GM23248 (cell line): ENCODE results near the gene AUP1. TPM values are rescaled to one million over a fixed set of nuclear protein-coding genes. Genes with fewer than 3 reads are reported as not detected.
A peak's percentile ranks its signal among the peaks of the same experiment; 100 is the strongest.

Experiments
- DNase-seq: peaks from one replicate; pipeline ENCODE4 v3.0.0-alpha.2; 2015
- H2AFZ ChIP-seq: fragments of 200-600 bp; sonication (generic); 2 replicates; pipeline ENCODE4 v1.6.1; 2016; ENCODE audit warnings: antibody characterized with exemption
- H3F3A ChIP-seq: fragments of 200-600 bp; sonication (generic); 2 replicates; pipeline ENCODE4 v1.6.1; 2016; ENCODE audit warnings: mild to moderate bottlenecking, antibody characterized with exemption, mixed run types; ENCODE audit not compliant: insufficient read depth
- H3K27ac ChIP-seq: fragments of 200-600 bp; sonication (generic); 2 replicates; pipeline ENCODE4 v1.5.1; 2016; ENCODE audit warnings: mild to moderate bottlenecking
- H3K27me3 ChIP-seq: fragments of 200-600 bp; sonication (generic); replicated peaks from 2 replicates; pipeline ENCODE4 v1.6.1; 2016; ENCODE audit warnings: mild to moderate bottlenecking; ENCODE audit not compliant: insufficient read depth
- H3K36me3 ChIP-seq: fragments of 200-600 bp; sonication (generic); 2 replicates; pipeline ENCODE4 v1.6.1; 2016; ENCODE audit warnings: low read depth, mild to moderate bottlenecking
- H3K4me1 ChIP-seq: fragments of 200-600 bp; sonication (generic); 2 replicates; pipeline ENCODE4 v1.6.1; 2016; ENCODE audit warnings: mild to moderate bottlenecking; ENCODE audit not compliant: insufficient read depth
- H3K4me2 ChIP-seq: fragments of 200-600 bp; sonication (generic); one replicate; pipeline ENCODE4 v1.6.1; 2016; ENCODE audit warnings: mild to moderate bottlenecking; ENCODE audit not compliant: unreplicated experiment
- H3K4me3 ChIP-seq: fragments of 200-600 bp; sonication (generic); 2 replicates; pipeline ENCODE4 v1.5.1; 2016; ENCODE audit warnings: mild to moderate bottlenecking
- H3K79me2 ChIP-seq: fragments of 200-600 bp; sonication (generic); 2 replicates; pipeline ENCODE4 v1.6.1; 2016; ENCODE audit warnings: mild to moderate bottlenecking; ENCODE audit not compliant: insufficient read depth
- H3K9ac ChIP-seq: fragments of 200-600 bp; sonication (generic); 2 replicates; pipeline ENCODE4 v1.6.1; 2016; ENCODE audit warnings: mild to moderate bottlenecking
- H3K9me2 ChIP-seq: fragments of 200-600 bp; sonication (generic); 2 replicates; pipeline ENCODE4 v1.6.1; 2016; ENCODE audit warnings: mixed run types, mild to moderate bottlenecking, moderate library complexity; ENCODE audit not compliant: insufficient read depth
- H3K9me3 ChIP-seq: fragments of 200-600 bp; sonication (generic); one replicate; pipeline ENCODE4 v1.6.1; 2017; ENCODE audit warnings: low read depth
- H4K20me1 ChIP-seq: fragments of 200-600 bp; sonication (generic); 2 replicates; pipeline ENCODE4 v1.6.0; 2016; ENCODE audit not compliant: insufficient read depth
- EZH2 ChIP-seq: fragments of 200-600 bp; sonication (generic); IDR thresholded peaks from 2 replicates; pipeline ENCODE4 v1.6.1; 2018; ENCODE audit warnings: antibody characterized with exemption, mild to moderate bottlenecking; ENCODE audit not compliant: insufficient read depth, poor library complexity, severe bottlenecking
- EZH2phosphoT487 ChIP-seq: fragments of 200-600 bp; sonication (generic); IDR thresholded peaks from 2 replicates; pipeline ENCODE4 v1.6.1; 2018; ENCODE audit warnings: antibody characterized with exemption, moderate library complexity, mild to moderate bottlenecking, low read depth; ENCODE audit not compliant: insufficient read depth
- WGBS, 2 experiments: methylation state at CpG; one replicate each; pipeline ENCODE4 v1.1.6; 2015 to 2017; ENCODE audit warnings: low lambda C conversion rate in 2 of 2, low coverage in 1 of 2; ENCODE audit errors: missing lambda C conversion rate in 2 of 2; 5-methylcytosine and 5-hydroxymethylcytosine counted together
- in situ Hi-C: fragments of 300-500 bp; cut with MboI; formaldehyde crosslinking; loops from 2 replicates; pipeline ENCODE4 v1.15.0; 2020
- polyA plus RNA-seq: library from polyadenylated mRNA; unstranded; fragments of >200 nt; fragmentation: Nextera tagmentation; extraction: Ambion mirVana; gene quantifications from 2 replicates; pipeline ENCODE4 v1.2.1, GENCODE V29; 2016
- total RNA-seq: library from RNA; depleted of rRNA; stranded (reverse); fragments of >200 nt; shearing (Covaris generic); gene quantifications from 2 replicates; pipeline ENCODE4 v1.2.3, GENCODE V29; 2014

Gene AUP1
- total and polyA plus RNA-seq, 2 experiments from 2014 or later: 119 to 122 TPM

DNA sequence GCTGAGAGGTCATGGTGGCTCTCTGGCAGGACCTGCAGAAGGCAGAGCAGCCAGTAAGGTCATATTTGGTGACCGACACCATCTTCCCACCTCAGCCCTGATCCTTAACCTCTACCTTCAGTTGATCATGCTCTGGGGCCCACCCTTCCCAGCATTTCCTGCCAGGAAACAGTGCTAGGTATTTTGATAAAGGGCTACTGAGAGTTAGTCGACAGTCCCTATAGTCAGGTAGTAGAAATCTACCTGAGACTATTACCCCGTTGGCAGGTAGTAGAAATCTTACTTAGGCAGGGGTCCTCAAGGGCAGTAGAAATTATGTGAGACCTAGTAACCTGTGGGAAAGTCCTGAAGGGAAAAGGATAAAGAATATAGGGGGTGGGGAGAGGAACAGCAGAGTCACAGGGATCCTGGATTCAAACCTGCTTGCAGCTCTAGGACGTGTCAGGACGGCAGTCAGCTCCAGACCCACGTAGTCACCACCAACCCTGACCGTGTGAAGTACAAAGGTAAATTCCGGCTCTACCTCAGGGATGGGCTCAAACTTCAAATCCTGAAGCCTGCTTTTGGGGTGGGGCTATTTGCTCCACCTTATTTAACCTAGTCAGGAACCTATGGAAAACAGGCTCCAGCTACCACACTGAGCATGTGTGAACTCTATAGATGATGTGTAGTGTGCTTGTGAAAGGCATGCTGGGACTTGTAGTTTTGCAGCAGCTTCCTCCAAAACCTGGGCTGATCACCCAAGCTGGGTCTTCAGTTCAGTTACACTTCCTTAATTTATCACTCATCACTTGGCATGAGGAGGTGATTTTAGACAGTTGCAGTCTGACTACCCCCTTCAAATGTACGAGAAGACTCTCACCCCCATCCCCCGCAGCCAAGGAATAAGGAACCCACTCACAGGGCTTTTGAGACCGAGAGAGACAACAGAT is 3.5 kb downstream of the AUP1 start, which contains the start of gene DQX1:
DQX1 (minus strand) TSS at position 515 of the 932 bp plus-strand sequence; CDS start at position 13, 502 bp downstream.
- in situ Hi-C loops: no loop called here
- H3K27ac ChIP-seq: no peak within 1 kb of the TSS
- 87 to 89% methylated on average over 11 of the region's 11 CpGs for WGBS, 2 experiments
- H3K27me3 ChIP-seq: no peaks in the 10 kb centered on the region
- H3K9ac ChIP-seq: no peak within 1 kb of the TSS
- H2AFZ ChIP-seq: no peak within 1 kb of the TSS
- H3F3A ChIP-seq: no peaks in the 10 kb centered on the region
- no peaks in the 10 kb centered on the region for H3K9me3 ChIP-seq
- H3K4me3 ChIP-seq: no peak within 1 kb of the TSS
- no peaks in the 10 kb centered on the region for H3K9me2 ChIP-seq
- no peak within 1 kb of the TSS for H3K4me2 ChIP-seq
- peaks cover 39% of the 10 kb centered on the region for H3K79me2 ChIP-seq
- peaks cover 10% of the 10 kb centered on the region for H3K4me1 ChIP-seq
- peak; percentile 57 for DNase-seq
- 0 out of 2 replicates have a peak, but pooled peaks cover 11% of the 10 kb centered on the region for H3K36me3 ChIP-seq
- no peaks in the 10 kb centered on the region for H4K20me1 ChIP-seq
- TF ChIP-seq EZH2phosphoT487: no peak
- no peak for TF ChIP-seq EZH2

DNA sequence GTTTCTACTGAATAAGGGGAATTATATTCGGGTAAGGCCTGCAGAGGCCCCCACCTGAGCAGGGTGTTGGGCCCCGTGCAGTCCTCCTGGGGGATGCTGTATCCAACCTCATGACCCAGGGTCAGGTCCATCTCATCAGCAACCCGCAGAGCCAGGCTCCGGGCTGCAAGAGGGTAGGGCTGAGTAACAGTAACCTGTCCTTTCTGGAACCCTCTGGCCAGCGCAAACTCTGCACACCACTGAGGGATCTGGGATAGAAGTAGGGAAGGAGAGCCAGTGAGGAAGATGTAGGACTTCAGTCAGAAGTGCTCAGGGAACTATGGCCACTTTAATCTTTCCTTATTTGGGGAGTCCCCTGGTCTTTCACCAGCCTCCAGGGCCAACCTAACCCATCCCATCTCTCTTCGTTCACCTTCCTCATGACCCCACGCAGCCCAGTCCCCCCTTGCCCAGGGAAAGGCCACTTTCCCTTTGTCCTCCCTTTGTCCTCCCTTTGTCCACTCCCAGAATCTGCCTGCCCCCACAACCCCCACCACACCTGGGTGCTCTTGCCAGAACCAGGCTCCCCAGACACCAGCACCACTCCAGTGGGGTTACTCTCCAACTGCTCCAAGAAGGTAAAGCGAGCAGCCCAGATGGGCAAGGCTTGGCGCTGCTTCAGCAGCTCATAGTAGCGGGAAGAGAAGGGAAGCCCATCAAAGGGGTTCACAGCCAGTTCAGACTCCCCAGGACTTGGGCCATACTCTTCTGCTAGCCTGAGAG is 4.4 kb downstream of the AUP1 start:
- TF ChIP-seq EZH2 (no peak), EZH2phosphoT487 (no peak)
- DNase-seq: no peak

DNA sequence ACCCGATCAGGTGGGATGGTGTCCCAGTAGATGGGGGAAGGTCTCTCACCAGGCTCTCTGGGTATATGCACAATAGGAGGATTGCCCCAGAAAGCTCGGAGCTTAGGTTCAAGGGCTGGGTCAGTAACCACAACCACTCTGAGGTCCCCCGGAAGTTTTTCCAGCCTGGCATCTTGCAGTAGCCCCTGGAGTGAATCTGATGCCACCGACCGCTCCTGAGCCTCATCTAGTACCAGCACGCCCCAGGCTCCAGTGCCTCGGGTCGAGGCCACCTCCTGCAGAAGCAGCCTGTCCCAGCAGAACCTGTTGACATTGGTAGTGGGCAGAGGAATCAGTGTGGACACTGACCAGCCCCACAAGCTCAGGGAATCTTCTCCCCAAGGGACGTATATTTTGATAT is 5.5 kb downstream of the AUP1 start:
- Histone ChIP-seq H3K36me3 (0 out of 2 replicates have a peak, but pooled peaks cover 11% of the 10 kb centered on the region), H3K4me1 (peaks cover 7% of the 10 kb centered on the region), H3F3A (no peaks in the 10 kb centered on the region), H3K27me3 (peaks cover 11% of the 10 kb centered on the region), H3K9me3 (no peaks in the 10 kb centered on the region), H2AFZ (no peak overlapping the region), H3K4me3 (no peak overlapping the region), H4K20me1 (no peaks in the 10 kb centered on the region), H3K9ac (no peak overlapping the region), H3K79me2 (peaks cover 23% of the 10 kb centered on the region), H3K9me2 (no peaks in the 10 kb centered on the region), H3K27ac (no peak overlapping the region), H3K4me2 (no peak overlapping the region)
- in situ Hi-C loops: no loop called here
- WGBS, 2 experiments: 60 to 63% methylated on average over 9 of the region's 9 CpGs
- no peak for DNase-seq
- TF ChIP-seq EZH2phosphoT487 (no peak), EZH2 (no peak)

More for the DNA sequence above, 4.4 kb downstream of the AUP1 start:
- Histone ChIP-seq H2AFZ (no peak overlapping the region), H3K9me2 (no peaks in the 10 kb centered on the region), H3K27me3 (no peaks in the 10 kb centered on the region), H3F3A (no peaks in the 10 kb centered on the region), H3K36me3 (0 out of 2 replicates have a peak, but pooled peaks cover 11% of the 10 kb centered on the region), H4K20me1 (no peaks in the 10 kb centered on the region), H3K9me3 (no peaks in the 10 kb centered on the region), H3K4me1 (peaks cover 7% of the 10 kb centered on the region), H3K9ac (no peak overlapping the region), H3K4me3 (no peak overlapping the region), H3K4me2 (no peak overlapping the region), H3K27ac (no peak overlapping the region), H3K79me2 (peaks cover 30% of the 10 kb centered on the region)
- in situ Hi-C loops: no loop called here
- 79 to 80% methylated on average over 10 of the region's 10 CpGs for WGBS, 2 experiments

DNA sequence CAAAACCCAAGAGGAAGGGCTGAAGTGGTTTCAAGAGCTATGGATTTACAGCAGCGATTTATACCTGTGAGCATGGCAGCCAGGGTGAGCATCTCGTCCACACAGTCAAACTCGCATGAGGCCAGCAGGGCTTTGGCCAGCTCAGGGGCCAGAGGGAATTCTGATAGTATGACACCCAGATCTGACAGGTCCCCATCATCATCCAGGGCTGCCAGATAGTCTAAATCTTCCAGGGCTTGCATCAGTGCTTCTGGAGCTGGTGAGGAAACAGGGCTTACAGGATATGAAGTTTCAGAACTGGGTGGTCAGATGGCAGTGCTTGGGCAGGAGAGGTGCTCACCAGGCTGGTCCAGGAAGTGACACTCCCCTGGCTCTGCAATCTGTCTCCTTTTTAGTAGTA is 7.0 kb downstream of the AUP1 start:
- H3K27me3 ChIP-seq: peaks cover 26% of the 10 kb centered on the region
- H3K9ac ChIP-seq: no peak overlapping the region
- no peaks in the 10 kb centered on the region for H3K4me1 ChIP-seq
- H3K36me3 ChIP-seq: 0 out of 2 replicates have a peak, but pooled peaks cover 11% of the 10 kb centered on the region
- in situ Hi-C loops: no loop called here
- no peaks in the 10 kb centered on the region for H4K20me1 ChIP-seq
- peaks cover 8% of the 10 kb centered on the region for H3K79me2 ChIP-seq
- H3F3A ChIP-seq: no peaks in the 10 kb centered on the region
- H2AFZ ChIP-seq: no peak overlapping the region
- no peak for DNase-seq
- H3K27ac ChIP-seq: no peak overlapping the region
- no peaks in the 10 kb centered on the region for H3K9me3 ChIP-seq
- no peaks in the 10 kb centered on the region for H3K9me2 ChIP-seq
- H3K4me3 ChIP-seq: no peak overlapping the region
- no peak for TF ChIP-seq EZH2phosphoT487
- no peak for TF ChIP-seq EZH2
- WGBS, 2 experiments: 67 to 71% methylated on average over 3 of the region's 3 CpGs
- no peak overlapping the region for H3K4me2 ChIP-seq
